Heart left ventricle (tissue), 16 donors: ENCODE results near the gene CHST7. TPM values are rescaled to one million over a fixed set of nuclear protein-coding genes. Genes with fewer than 3 reads are reported as not detected.
"Not testable (repeated sequence)": the region's sequence is repeated elsewhere in the genome, so short reads cannot be mapped to it uniquely, and the experiment has no call there.

Source experiments
- ATAC-seq, 4 donors: fragments of 200-7000 bp; cut with Tn5 transposase; one replicate each; pipeline ENCODE4 v1.9.1; 2020 to 2022; ENCODE audit warnings: moderate library complexity in 4 of 4, mild to moderate bottlenecking in 3 of 4, moderate number of reproducible peaks in 1 of 4
- DNase-seq, 5 donors: peaks; one replicate each; pipeline ENCODE4 v3.0.0-alpha.2; 2020
- H3K27ac ChIP-seq, 12 donors: fragments of 200-600 bp; sonication (generic) in 4 of 12; one replicate each; pipeline versions ENCODE4 v1.5.0 to v1.8.0; 2016 to 2022; ENCODE audit warnings: mild to moderate bottlenecking in 2 of 12
- H3K27me3 ChIP-seq, 9 donors: fragments of 200-600 bp; sonication (generic) in 2 of 9; one replicate each; pipeline versions ENCODE4 v1.5.1 to v1.8.0; 2016 to 2022; ENCODE audit warnings: mild to moderate bottlenecking in 3 of 9
- H3K36me3 ChIP-seq, 9 donors: fragments of 200-600 bp; sonication (generic) in 2 of 9; one replicate each; pipeline versions ENCODE4 v1.5.0 to v1.8.0; 2018 to 2022; ENCODE audit warnings: mild to moderate bottlenecking in 2 of 9
- H3K4me1 ChIP-seq, 12 donors: fragments of 200-600 bp; sonication (generic) in 4 of 12; one replicate each; pipeline versions ENCODE4 v1.5.0 to v1.8.0; 2016 to 2022; ENCODE audit warnings: mild to moderate bottlenecking in 3 of 12
- H3K4me3 ChIP-seq, 12 donors: fragments of 200-600 bp; sonication (generic) in 4 of 12; one replicate each; pipeline versions ENCODE4 v1.5.0 to v1.8.0; 2017 to 2022; ENCODE audit warnings: mild to moderate bottlenecking in 9 of 12, moderate library complexity in 4 of 12
- H3K9me3 ChIP-seq, 12 donors: fragments of 200-600 bp; sonication (generic) in 4 of 12; one replicate each; pipeline versions ENCODE4 v1.5.0 to v1.8.0; 2016 to 2022; ENCODE audit warnings: mild to moderate bottlenecking in 1 of 12
- CTCF ChIP-seq, 12 donors: fragments of 200-600 bp; sonication (generic) in 4 of 12; IDR thresholded peaks; one replicate each; pipeline versions ENCODE4 v1.5.0 to v1.8.0; 2018 to 2022; ENCODE audit warnings: antibody characterized with exemption in 12 of 12, mild to moderate bottlenecking in 5 of 12
- POLR2A ChIP-seq, 2 donors: fragments of 450-650 bp; IDR thresholded peaks; one replicate each; pipeline ENCODE4 v1.6.1; 2017; ENCODE audit warnings: antibody characterized with exemption in 2 of 2, mild to moderate bottlenecking in 2 of 2, moderate library complexity in 2 of 2
- WGBS, 4 donors: extraction: QIAGEN DNeasy Blood & Tissue Kit in 2 of 4; methylation state at CpG; one replicate each; pipeline versions ENCODE4 v1.1.5 to v1.1.7; 2013 to 2018; 5-methylcytosine and 5-hydroxymethylcytosine counted together
- intact Hi-C, 10 donors: fragments of 100-400 bp; cut with DNase I; formaldehyde crosslinking; loops; one replicate each; pipeline versions ENCODE4 v1.11.1 to v1.14.2; 2022
- long read RNA-seq, 3 donors: library from polyadenylated mRNA; unstranded; transcript quantifications; one replicate each; pipeline ENCODE4 v2.0.0, GENCODE V29; 2020 to 2021
- polyA plus RNA-seq, 2 donors: library from polyadenylated mRNA; stranded (reverse); fragments of 200-250 nt; gene quantifications; one replicate each; pipeline ENCODE4 v1.2.3, GENCODE V29; 2013
- total RNA-seq, 9 donors: library from RNA; depleted of rRNA in 2 of 9; stranded (reverse); fragments of >200 nt in 2 of 9; fragmentation: NEBNext Ultra II Directional in 3 of 9; extraction: Animal tissue kit (Norgen Biotek cat#: 25700) in 3 of 9; gene quantifications; one replicate each; pipeline versions ENCODE4 v1.1.0 to v1.2.4, GENCODE V29; 2016 to 2023
- donor health status: ischemic (EF 13 %, LVEDD 7.1; RV severe dilation, severe dysfunction).
- donor health status: healthy with polysubstance abuse.
- donor health status: DM: no; HTN: yes; CAD: no.
- donor health status: DM: no; HTN: no; CAD: no.
- donor health status: ischemic (EF 25% LVEDD 6.9; RV normal size, moderate dysfunction).
- donor health status: ischemic (EF 25% LVEDD 5.7; RV mildly dilated, moderate dysfunction).
- donor health status: healthy.
- donor health status: DM: yes; HTN: yes; CAD: no.
- donor health status: ischemic (EF 35%, LVEDD 5.7; RV mildly dilated, moderate dysfunction).
- donor health status: nonischemic (EF 11% LVEDD 7.7; RV severe dilation, severe dysfunction).
- donor health status: DM: yes; HTN: yes; CAD: no.
- donor health status: PGD.
- donor health status: ischemic (EF 29% LVEDD 5.4; RV normal size, mild dysfunction).
- donor health status: nonischemic (EF 23%, LVEDD 6.1; RV moderate dilation, normal function).

Gene CHST7, protein sequence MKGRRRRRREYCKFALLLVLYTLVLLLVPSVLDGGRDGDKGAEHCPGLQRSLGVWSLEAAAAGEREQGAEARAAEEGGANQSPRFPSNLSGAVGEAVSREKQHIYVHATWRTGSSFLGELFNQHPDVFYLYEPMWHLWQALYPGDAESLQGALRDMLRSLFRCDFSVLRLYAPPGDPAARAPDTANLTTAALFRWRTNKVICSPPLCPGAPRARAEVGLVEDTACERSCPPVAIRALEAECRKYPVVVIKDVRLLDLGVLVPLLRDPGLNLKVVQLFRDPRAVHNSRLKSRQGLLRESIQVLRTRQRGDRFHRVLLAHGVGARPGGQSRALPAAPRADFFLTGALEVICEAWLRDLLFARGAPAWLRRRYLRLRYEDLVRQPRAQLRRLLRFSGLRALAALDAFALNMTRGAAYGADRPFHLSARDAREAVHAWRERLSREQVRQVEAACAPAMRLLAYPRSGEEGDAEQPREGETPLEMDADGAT
- total RNA-seq (10 to 100 TPM in 5 of 9 donors, 1 to 10 TPM in 4; 5.0 to 41.8 (median 15.0) TPM), polyA plus RNA-seq (10 to 100 TPM in 1 of 2 donors, 1 to 10 TPM in 1; 3.6 to 31.7 TPM)
- long read RNA-seq, donor 1, transcript CHST7-201 (2 exons, 2,289 nt) = major isoform, 45 of 50 reads
- long read RNA-seq, donor 1, partial matches to known transcripts = 1 of 50 reads
- long read RNA-seq, donor 1, other reads (novel, unspliced or antisense) = 4 of 50 reads
- long read RNA-seq, donor 2, transcript CHST7-201 (2 exons, 2,289 nt) = major isoform, 12 of 17 reads
- long read RNA-seq, donor 2, partial matches to known transcripts = 3 of 17 reads
- long read RNA-seq, donor 2, other reads (novel, unspliced or antisense) = 2 of 17 reads
- long read RNA-seq, donor 3, transcript CHST7-201 (2 exons, 2,289 nt) = major isoform, 72 of 76 reads
- long read RNA-seq, donor 3, partial matches to known transcripts = 0 of 76 reads
- long read RNA-seq, donor 3, other reads (novel, unspliced or antisense) = 4 of 76 reads

- ATAC-seq (peak; percentile 74 to 85 (median 84)), DNase-seq (peak; percentile 68 to 87 (median 80))
- Histone ChIP-seq H3K27ac (peak within 1 kb of the TSS; percentile 70 to 85 (median 81)), H3K27me3 (no peaks in the 10 kb centered on the region), H3K9me3 (no peaks in the 10 kb centered on the region), H3K36me3 (no peaks in the 10 kb centered on the region), H3K4me1 (peaks cover 0 to 21% (median 7%) of the 10 kb centered on the region in 12 donors), H3K4me3 (peak within 1 kb of the TSS; percentile 33 to 89 (median 67))
- peak in 9 of 12 donors; percentile 6 to 53 (median 24) for TF ChIP-seq CTCF (IDR thresholded peaks at IDR 0.05)
- TF ChIP-seq POLR2A (IDR thresholded peaks at IDR 0.05) = peak in 1 of 2 donors; percentile 79
- 1 to 45% (median 21%) methylated on average over 27 to 35 of the region's 35 CpGs for WGBS, 4 donors
- intact Hi-C loops = loop anchor here in 9 of 10 donors (5.0 kb wide), 2 partner anchors 69 to 114 kb away; no protein-coding TSS in a partner anchor
These were observed at the start of gene CHST7 for GRCh38 chrX:46573331-46573891. CHST7 (plus strand) TSS chrX:46573765; CDS start chrX:46573932, 167 bp downstream.

DNA sequence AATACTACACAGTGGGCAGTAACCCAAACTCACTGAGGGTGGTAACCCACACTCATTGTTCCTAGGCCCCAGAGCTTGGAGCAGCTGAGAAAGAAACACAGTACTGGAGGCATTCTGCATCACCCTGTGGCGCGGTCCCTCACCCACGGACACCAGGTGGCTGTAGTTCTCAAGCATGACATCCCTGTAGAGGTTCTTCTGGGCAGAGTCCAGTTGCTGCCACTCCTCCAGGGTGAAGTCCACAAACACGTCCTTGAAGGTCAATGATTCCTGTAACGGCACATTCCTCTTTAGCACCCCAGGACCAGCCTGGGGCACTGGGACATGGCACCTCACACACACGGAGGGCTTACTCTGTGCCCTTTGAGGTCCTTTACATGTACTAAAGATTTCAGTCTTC lies 44.9 kb upstream of the CHST7 start:
- intact Hi-C loops, H3K4me3 ChIP-seq, H3K27ac ChIP-seq, H3K27me3 ChIP-seq, H3K9me3 ChIP-seq, DNase-seq, ATAC-seq, H3K4me1 ChIP-seq, H3K36me3 ChIP-seq: not testable (repeated sequence)
- WGBS, 4 donors = 71 to 88% (median 80%) methylated on average over 2 to 6 of the region's 6 CpGs

GRCh38 chrX:46529740-46530403 lies 43.7 kb upstream of the CHST7 start:
- intact Hi-C loops = not testable (repeated sequence)

DNA sequence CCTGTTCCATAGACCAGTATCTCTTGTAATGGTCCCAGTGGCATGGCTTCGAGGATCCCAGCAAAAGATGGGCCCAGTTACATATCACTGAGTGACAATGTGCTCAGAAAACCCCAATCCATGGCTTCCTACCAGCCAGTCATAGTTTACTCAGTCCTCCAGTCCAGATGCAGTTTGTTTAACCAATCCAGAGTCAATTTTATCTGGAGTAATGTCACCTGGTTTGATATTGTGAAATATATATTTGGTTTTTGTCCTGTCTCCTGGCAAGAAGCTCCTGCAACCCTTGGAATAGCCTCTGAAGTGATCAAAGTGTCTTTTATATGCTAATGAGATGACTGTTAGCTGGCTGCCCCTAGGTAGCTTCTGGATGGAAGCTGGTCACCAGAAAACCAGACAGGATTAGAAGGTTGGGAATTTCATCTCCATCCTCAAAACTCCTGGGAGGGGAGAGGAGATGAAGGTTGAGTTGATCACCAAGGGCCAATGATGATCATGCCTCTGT lies 43.1 kb upstream of the CHST7 start:
- H3K27me3 ChIP-seq, H3K36me3 ChIP-seq, H3K9me3 ChIP-seq, intact Hi-C loops, H3K4me3 ChIP-seq, H3K4me1 ChIP-seq, DNase-seq, ATAC-seq, H3K27ac ChIP-seq: not testable (repeated sequence)
- 17 to 100% (median 82%) methylated on average over 1 of the region's 1 CpG for WGBS, 4 donors

More at GRCh38 chrX:46529740-46530403, 43.7 kb upstream of the CHST7 start:
- not testable (repeated sequence) for H3K4me1 ChIP-seq, H3K4me3 ChIP-seq, ATAC-seq, H3K27me3 ChIP-seq, H3K9me3 ChIP-seq, DNase-seq, H3K36me3 ChIP-seq, H3K27ac ChIP-seq
- WGBS, 4 donors = 76 to 89% (median 84%) methylated on average over 9 to 12 of the region's 12 CpGs

GRCh38 chrX:46531442-46531841 lies 42.1 kb upstream of the CHST7 start:
- TF ChIP-seq POLR2A (IDR thresholded peaks at IDR 0.05) = no peak
- TF ChIP-seq CTCF (IDR thresholded peaks at IDR 0.05) = no peak
- Histone ChIP-seq H3K36me3 (peaks cover 0 to 4% (median 0%) of the 10 kb centered on the region in 9 donors), H3K27me3 (no peaks in the 10 kb centered on the region), H3K9me3 (no peaks in the 10 kb centered on the region), H3K4me3 (no peak overlapping the region), H3K27ac (no peak overlapping the region), H3K4me1 (no peaks in the 10 kb centered on the region)
- no peak for DNase-seq
- intact Hi-C loops = no loop called here
- no peak for ATAC-seq
- WGBS, 4 donors = 61 to 78% (median 72%) methylated on average over 3 of the region's 3 CpGs
